ENCODE measurements around the gene RPL28.

GRCh38 chr19:55353356-55353802 is 32.4 kb upstream of the RPL28 start:
- TF ChIP-seq, protein P1, sequence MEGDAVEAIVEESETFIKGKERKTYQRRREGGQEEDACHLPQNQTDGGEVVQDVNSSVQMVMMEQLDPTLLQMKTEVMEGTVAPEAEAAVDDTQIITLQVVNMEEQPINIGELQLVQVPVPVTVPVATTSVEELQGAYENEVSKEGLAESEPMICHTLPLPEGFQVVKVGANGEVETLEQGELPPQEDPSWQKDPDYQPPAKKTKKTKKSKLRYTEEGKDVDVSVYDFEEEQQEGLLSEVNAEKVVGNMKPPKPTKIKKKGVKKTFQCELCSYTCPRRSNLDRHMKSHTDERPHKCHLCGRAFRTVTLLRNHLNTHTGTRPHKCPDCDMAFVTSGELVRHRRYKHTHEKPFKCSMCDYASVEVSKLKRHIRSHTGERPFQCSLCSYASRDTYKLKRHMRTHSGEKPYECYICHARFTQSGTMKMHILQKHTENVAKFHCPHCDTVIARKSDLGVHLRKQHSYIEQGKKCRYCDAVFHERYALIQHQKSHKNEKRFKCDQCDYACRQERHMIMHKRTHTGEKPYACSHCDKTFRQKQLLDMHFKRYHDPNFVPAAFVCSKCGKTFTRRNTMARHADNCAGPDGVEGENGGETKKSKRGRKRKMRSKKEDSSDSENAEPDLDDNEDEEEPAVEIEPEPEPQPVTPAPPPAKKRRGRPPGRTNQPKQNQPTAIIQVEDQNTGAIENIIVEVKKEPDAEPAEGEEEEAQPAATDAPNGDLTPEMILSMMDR (IDR thresholded peaks at IDR 0.05): no peak
- peak; percentile 20 for TF ChIP-seq EZH2 (IDR thresholded peaks at IDR 0.05)
